Activated naive CD4-positive, alpha-beta T cell treated with anti-CD3 and anti-CD28 coated beads, Interleukin-2, amount 50 U/mL, for 24 hours (primary cell): ENCODE measurements around the gene GPC6.

Experiments used
- H3K27ac Mint-ChIP-seq: one replicate; pipeline ENCODE4 v1.8.0; 2021; ENCODE audit warnings: mild to moderate bottlenecking, mixed read lengths
- H3K27me3 Mint-ChIP-seq: one replicate; pipeline ENCODE4 v1.8.0; 2021; ENCODE audit warnings: mixed read lengths
- H3K36me3 Mint-ChIP-seq: one replicate; pipeline ENCODE4 v1.8.0; 2021; ENCODE audit warnings: mixed read lengths
- H3K4me1 Mint-ChIP-seq: one replicate; pipeline ENCODE4 v1.8.0; 2021; ENCODE audit warnings: mixed read lengths
- H3K4me3 Mint-ChIP-seq: one replicate; pipeline ENCODE4 v1.8.0; 2021; ENCODE audit warnings: mild to moderate bottlenecking, mixed read lengths
- H3K9me3 Mint-ChIP-seq: one replicate; pipeline ENCODE4 v1.8.0; 2021; ENCODE audit warnings: mixed read lengths

Gene GPC6

GRCh38 chr13:94394723-94395122 is 1168.1 kb downstream of the GPC6 start:
- H3K36me3 Mint-ChIP-seq: no peaks in the 10 kb centered on the region
- H3K27me3 Mint-ChIP-seq: peaks cover 1% of the 10 kb centered on the region
- H3K9me3 Mint-ChIP-seq: no peaks in the 10 kb centered on the region
- H3K27ac Mint-ChIP-seq: no peak overlapping the region
- no peak overlapping the region for H3K4me3 Mint-ChIP-seq
- H3K4me1 Mint-ChIP-seq: no peaks in the 10 kb centered on the region

DNA sequence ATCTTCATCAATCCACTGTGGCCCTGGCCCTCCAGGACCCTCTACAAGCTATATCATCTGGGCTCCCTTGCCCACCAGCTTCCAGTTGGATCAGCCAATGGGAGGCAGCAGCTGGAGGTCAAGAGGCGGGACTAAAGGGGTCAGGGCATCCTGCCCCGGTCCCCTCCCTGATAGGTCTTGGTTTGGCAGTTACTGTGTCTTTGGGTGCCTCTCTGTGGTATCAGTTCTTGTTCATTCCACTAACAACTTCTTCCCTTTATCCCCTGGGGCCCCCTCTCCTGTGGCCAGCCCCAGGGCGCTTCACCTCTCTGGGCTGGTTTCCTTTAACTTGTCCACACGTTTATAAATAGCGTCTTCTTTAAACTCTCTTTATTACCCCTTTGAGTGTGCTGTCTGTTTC is 1169.3 kb downstream of the GPC6 start:
- no peak overlapping the region for H3K27ac Mint-ChIP-seq
- H3K9me3 Mint-ChIP-seq: no peaks in the 10 kb centered on the region
- no peak overlapping the region for H3K4me3 Mint-ChIP-seq
- no peaks in the 10 kb centered on the region for H3K4me1 Mint-ChIP-seq
- peaks cover 1% of the 10 kb centered on the region for H3K27me3 Mint-ChIP-seq
- H3K36me3 Mint-ChIP-seq: no peaks in the 10 kb centered on the region

- no peaks in the 10 kb centered on the region for H3K9me3 Mint-ChIP-seq
- H3K4me3 Mint-ChIP-seq: no peak overlapping the region
- no peak overlapping the region for H3K27ac Mint-ChIP-seq
- no peaks in the 10 kb centered on the region for H3K36me3 Mint-ChIP-seq
- no peaks in the 10 kb centered on the region for H3K4me1 Mint-ChIP-seq
- H3K27me3 Mint-ChIP-seq: peaks cover 1% of the 10 kb centered on the region
Measured at GRCh38 chr13:94399812-94400211, 1173.2 kb downstream of the GPC6 start.

- Mint-ChIP-seq H3K4me1 (no peaks in the 10 kb centered on the region), H3K4me3 (no peak overlapping the region), H3K27me3 (peaks cover 1% of the 10 kb centered on the region), H3K36me3 (no peaks in the 10 kb centered on the region), H3K9me3 (no peaks in the 10 kb centered on the region), H3K27ac (no peak overlapping the region)
Measured at GRCh38 chr13:94400874-94401273, 1174.3 kb downstream of the GPC6 start.

DNA sequence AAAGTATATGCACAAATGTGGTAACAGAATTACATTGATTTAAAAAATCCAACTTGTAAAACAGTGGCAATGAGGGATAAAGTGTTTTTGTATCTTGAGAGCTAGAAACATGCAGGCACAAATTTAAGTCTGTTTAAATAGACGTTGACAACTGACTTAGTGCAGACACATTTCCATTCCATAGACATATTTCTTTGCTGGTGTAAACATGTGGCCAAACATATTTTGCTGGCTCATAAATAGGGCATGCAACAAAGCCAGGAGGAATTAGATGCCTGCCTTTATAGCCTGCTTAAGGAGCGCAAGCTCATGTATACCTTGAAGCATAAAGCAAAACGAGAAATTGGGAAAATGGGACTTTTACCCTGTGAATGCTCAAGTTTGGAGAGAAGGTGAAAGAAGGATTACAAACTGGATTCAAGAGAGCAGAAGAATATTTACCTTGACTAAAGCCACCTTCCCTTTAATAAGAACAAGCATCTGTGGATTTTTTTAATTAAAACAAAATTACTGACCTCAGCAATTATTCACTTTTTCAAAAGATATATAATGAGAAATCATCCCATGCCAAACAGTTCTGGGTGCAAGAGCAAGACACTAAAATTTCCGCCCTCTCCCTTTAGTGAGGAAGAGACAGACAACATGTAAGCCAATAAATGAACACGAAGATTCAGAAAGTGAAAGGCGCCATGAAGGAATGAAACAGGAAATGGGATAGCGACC is 1181.9 kb downstream of the GPC6 start:
- peaks cover 4% of the 10 kb centered on the region for H3K27me3 Mint-ChIP-seq
- H3K4me1 Mint-ChIP-seq: peaks cover 15% of the 10 kb centered on the region
- no peaks in the 10 kb centered on the region for H3K9me3 Mint-ChIP-seq
- no peaks in the 10 kb centered on the region for H3K36me3 Mint-ChIP-seq
- no peak overlapping the region for H3K4me3 Mint-ChIP-seq
- no peak overlapping the region for H3K27ac Mint-ChIP-seq

DNA sequence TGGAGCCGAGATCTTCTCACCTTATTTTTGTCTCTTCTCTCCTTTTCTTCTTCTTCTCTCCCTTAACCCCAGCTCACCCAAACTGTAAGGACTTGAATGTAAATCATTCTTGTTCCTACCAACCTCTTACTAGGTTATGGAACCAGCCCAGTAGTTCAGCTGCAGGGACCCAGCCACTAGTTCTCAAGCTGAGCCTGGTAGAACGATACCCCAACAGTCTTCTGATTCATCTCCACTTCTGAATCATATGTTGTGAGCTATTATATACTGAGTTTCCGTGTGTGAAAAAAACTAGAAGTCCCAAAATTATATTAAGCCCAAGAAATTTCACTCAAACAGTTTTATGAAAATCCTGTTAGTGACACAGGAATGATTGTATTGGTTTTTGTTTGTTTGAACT is 1185.1 kb downstream of the GPC6 start:
- Mint-ChIP-seq H3K4me1 (peaks cover 15% of the 10 kb centered on the region), H3K36me3 (peaks cover 4% of the 10 kb centered on the region), H3K9me3 (no peaks in the 10 kb centered on the region), H3K4me3 (no peak overlapping the region), H3K27ac (no peak overlapping the region), H3K27me3 (peaks cover 4% of the 10 kb centered on the region)

- peaks cover 4% of the 10 kb centered on the region for H3K27me3 Mint-ChIP-seq
- H3K9me3 Mint-ChIP-seq: no peaks in the 10 kb centered on the region
- H3K4me3 Mint-ChIP-seq: no peak overlapping the region
- peaks cover 26% of the 10 kb centered on the region for H3K4me1 Mint-ChIP-seq
- H3K36me3 Mint-ChIP-seq: peaks cover 7% of the 10 kb centered on the region
- no peak overlapping the region for H3K27ac Mint-ChIP-seq
Measured at GRCh38 chr13:94412870-94413597, 1186.4 kb downstream of the GPC6 start.

DNA sequence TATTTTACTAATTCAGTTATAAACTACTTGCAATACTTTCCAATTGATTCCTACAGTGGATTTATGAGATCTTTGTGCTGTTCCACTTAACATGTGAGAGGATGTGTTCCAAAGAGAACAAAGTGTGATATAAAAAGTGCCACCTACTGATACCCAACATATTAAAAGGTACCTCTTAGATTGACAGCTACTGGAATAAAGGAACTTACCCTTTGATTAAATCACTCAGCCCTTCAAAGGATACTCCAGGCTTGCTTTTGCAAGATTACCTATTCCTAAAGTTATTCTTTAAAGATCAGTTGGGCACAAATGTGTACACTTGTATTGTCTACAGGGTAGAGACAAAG is 1187.0 kb downstream of the GPC6 start:
- peaks cover 4% of the 10 kb centered on the region for H3K27me3 Mint-ChIP-seq
- no peak overlapping the region for H3K27ac Mint-ChIP-seq
- H3K4me1 Mint-ChIP-seq: peaks cover 31% of the 10 kb centered on the region
- no peak overlapping the region for H3K4me3 Mint-ChIP-seq
- H3K36me3 Mint-ChIP-seq: peaks cover 7% of the 10 kb centered on the region
- H3K9me3 Mint-ChIP-seq: no peaks in the 10 kb centered on the region

DNA sequence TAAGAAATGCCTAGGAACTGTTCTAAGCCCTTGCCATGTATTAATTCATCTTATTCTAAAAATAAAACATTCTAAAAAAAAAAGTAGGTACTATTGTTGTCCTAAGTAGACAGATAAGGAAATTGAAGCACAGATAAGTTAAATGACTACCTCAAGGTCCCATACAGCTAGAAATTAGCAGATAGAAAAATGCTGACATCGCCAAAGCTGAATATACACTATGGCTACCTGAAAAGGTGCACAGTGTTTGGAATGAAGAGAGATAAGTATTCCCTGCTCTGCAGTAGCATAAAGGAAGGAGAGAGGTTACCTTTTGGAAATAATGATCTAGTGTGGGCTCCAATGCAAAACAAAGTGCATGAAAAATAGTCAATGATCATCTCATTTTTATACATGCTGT is 1187.5 kb downstream of the GPC6 start:
- peaks cover 3% of the 10 kb centered on the region for H3K9me3 Mint-ChIP-seq
- H3K4me1 Mint-ChIP-seq: peaks cover 37% of the 10 kb centered on the region
- H3K36me3 Mint-ChIP-seq: peaks cover 7% of the 10 kb centered on the region
- no peak overlapping the region for H3K4me3 Mint-ChIP-seq
- no peak overlapping the region for H3K27ac Mint-ChIP-seq
- H3K27me3 Mint-ChIP-seq: no peaks in the 10 kb centered on the region

DNA sequence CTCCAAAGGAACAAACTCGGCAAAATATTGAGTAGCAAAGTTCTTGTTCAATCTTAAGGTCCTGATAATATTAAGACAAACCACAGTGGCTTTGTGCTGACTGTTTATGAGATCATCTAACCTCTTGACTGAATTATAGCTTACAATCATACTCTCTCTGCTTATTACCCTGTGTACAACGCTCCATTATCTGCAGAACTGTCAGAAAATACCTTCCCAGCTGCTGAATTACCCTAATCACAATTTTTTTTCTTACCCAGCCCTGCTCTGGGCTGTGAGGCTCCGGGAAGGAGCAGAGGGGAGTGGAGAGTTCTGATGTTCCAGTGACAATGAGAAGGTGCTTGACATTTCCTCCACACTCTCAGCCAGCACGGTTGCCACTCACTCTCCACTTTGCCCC is 1188.1 kb downstream of the GPC6 start:
- H3K9me3 Mint-ChIP-seq: peaks cover 4% of the 10 kb centered on the region
- no peak overlapping the region for H3K27ac Mint-ChIP-seq
- H3K36me3 Mint-ChIP-seq: peaks cover 7% of the 10 kb centered on the region
- peaks cover 43% of the 10 kb centered on the region for H3K4me1 Mint-ChIP-seq
- no peak overlapping the region for H3K4me3 Mint-ChIP-seq
- no peaks in the 10 kb centered on the region for H3K27me3 Mint-ChIP-seq

GRCh38 chr13:94415500-94416237 is 1189.1 kb downstream of the GPC6 start:
- peaks cover 12% of the 10 kb centered on the region for H3K36me3 Mint-ChIP-seq
- H3K4me1 Mint-ChIP-seq: peaks cover 52% of the 10 kb centered on the region
- no peak overlapping the region for H3K4me3 Mint-ChIP-seq
- H3K9me3 Mint-ChIP-seq: peaks cover 10% of the 10 kb centered on the region
- no peaks in the 10 kb centered on the region for H3K27me3 Mint-ChIP-seq
- no peak overlapping the region for H3K27ac Mint-ChIP-seq

GRCh38 chr13:94416454-94417080 is 1190.0 kb downstream of the GPC6 start:
- no peaks in the 10 kb centered on the region for H3K27me3 Mint-ChIP-seq
- H3K36me3 Mint-ChIP-seq: peaks cover 14% of the 10 kb centered on the region
- peaks cover 10% of the 10 kb centered on the region for H3K9me3 Mint-ChIP-seq
- no peak overlapping the region for H3K4me3 Mint-ChIP-seq
- peaks cover 59% of the 10 kb centered on the region for H3K4me1 Mint-ChIP-seq
- no peak overlapping the region for H3K27ac Mint-ChIP-seq

DNA sequence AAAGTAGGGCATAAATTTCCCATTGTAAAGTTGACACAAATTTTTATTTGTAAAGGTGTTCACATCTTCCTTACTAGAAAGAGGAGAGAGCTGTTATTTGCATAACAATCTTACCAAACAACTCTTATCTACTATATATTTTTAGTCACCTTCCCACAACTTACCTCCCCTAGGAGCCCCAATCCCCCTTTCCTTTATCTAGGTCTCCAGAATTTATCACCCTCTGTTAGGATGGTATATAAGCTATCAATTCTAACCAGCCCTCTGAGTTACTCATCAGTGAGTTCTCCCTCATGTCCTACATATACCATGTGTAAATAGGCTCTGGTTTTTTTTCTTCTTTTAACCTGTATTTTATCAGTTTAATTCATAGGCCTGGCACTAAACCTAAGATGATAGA is 1190.7 kb downstream of the GPC6 start:
- H3K27ac Mint-ChIP-seq: peak overlapping the region; percentile 96
- peaks cover 51% of the 10 kb centered on the region for H3K4me1 Mint-ChIP-seq
- H3K27me3 Mint-ChIP-seq: no peaks in the 10 kb centered on the region
- peaks cover 10% of the 10 kb centered on the region for H3K9me3 Mint-ChIP-seq
- H3K36me3 Mint-ChIP-seq: peaks cover 16% of the 10 kb centered on the region
- H3K4me3 Mint-ChIP-seq: peak overlapping the region; percentile 55

- H3K4me3 Mint-ChIP-seq: peak overlapping the region; percentile 89
- H3K36me3 Mint-ChIP-seq: peaks cover 16% of the 10 kb centered on the region
- peaks cover 45% of the 10 kb centered on the region for H3K4me1 Mint-ChIP-seq
- peak overlapping the region; percentile 99 for H3K27ac Mint-ChIP-seq
- H3K27me3 Mint-ChIP-seq: peaks cover 3% of the 10 kb centered on the region
- H3K9me3 Mint-ChIP-seq: peaks cover 10% of the 10 kb centered on the region
Measured at GRCh38 chr13:94419304-94419924, 1192.8 kb downstream of the GPC6 start.

DNA sequence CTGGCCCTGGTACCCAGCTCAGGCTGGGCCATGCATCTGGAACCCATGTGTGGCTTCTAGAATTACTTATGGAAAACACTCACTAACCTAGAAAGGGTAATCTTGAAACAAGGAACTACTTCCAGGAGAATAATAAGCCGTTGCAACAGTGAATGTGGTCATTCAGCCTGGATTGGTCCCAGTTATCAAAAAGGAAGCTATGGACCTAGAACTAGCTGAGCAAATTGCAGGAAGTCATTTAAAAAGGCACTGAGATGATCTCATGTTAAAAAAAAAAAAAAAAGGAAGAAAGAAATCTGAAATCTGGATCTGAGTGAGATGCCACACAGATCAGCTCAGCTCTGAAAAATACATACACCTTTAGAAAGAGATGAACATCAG is 1193.3 kb downstream of the GPC6 start:
- H3K27ac Mint-ChIP-seq: peak overlapping the region; percentile 99
- H3K36me3 Mint-ChIP-seq: peaks cover 16% of the 10 kb centered on the region
- H3K4me3 Mint-ChIP-seq: peak overlapping the region; percentile 89
- peaks cover 10% of the 10 kb centered on the region for H3K9me3 Mint-ChIP-seq
- peaks cover 45% of the 10 kb centered on the region for H3K4me1 Mint-ChIP-seq
- peaks cover 3% of the 10 kb centered on the region for H3K27me3 Mint-ChIP-seq
